ENCODE results near the gene DTHD1. TPM values are rescaled to one million over a fixed set of nuclear protein-coding genes. Genes with fewer than 3 reads are reported as not detected.

Gene DTHD1
- total and polyA plus RNA-seq, 7 donors: under 0.01 to 0.27 (median 0.21) TPM; not detected in 3

DNA sequence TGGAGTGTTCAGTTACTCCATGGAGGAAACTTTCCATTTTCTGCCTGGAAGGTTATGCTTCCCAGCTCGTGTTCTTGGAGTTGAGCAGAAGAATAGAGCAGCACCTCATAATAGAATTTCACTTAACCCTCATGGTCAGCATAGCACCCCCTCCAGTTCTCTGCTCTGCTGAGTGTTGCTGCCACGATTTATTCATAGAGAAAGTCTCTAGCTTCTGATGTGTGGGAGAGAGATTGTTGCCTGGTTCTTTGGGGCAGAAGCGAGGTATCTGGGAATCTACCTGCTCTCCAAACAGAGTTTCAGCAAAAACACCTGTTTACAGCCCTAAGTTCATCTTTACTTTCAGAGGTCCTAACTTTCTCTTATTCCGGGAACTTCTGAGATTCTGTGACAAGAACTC lies 3.9 kb upstream of the DTHD1 start:
- intact Hi-C loops (cut with DNase I): no loop called here
- Histone ChIP-seq H3K36me3 (no peaks in the 10 kb centered on the region), H3K27me3 (no peaks in the 10 kb centered on the region), H3K4me1 (no peaks in the 10 kb centered on the region), H3K27ac (no peak overlapping the region), H3K4me3 (no peak overlapping the region), H3K9me3 (no peaks in the 10 kb centered on the region)
- TF ChIP-seq EP300 (IDR thresholded peaks at IDR 0.05): no peak
- DNase-seq: no peak
- WGBS, 2 donors: 78 to 87% methylated on average over 4 of the region's 4 CpGs

DNA sequence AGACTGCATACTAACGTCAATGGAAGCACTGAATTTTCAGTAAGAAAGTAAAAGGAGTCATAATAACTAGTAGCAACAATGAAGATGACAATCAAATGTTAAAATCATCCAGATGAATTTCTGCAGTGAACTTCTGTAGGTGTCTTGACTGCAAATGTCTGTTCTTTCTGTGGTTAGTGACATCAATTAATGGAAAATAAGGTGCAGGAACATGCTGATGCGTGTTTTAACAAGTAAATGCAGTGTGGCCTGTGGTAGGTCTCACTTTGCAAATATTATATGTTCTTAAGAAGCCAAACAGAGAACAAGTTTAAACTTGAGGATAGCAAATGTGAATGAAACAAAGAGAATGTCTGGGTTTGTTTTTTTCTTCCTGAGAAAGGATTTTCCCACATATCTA lies 2.6 kb upstream of the DTHD1 start:
- Histone ChIP-seq H3K36me3 (no peaks in the 10 kb centered on the region), H3K4me3 (no peak overlapping the region), H3K4me1 (no peaks in the 10 kb centered on the region), H3K27ac (no peak overlapping the region), H3K9me3 (no peaks in the 10 kb centered on the region), H3K27me3 (no peaks in the 10 kb centered on the region)
- no peak for TF ChIP-seq EP300 (IDR thresholded peaks at IDR 0.05)
- TF ChIP-seq, protein P1, sequence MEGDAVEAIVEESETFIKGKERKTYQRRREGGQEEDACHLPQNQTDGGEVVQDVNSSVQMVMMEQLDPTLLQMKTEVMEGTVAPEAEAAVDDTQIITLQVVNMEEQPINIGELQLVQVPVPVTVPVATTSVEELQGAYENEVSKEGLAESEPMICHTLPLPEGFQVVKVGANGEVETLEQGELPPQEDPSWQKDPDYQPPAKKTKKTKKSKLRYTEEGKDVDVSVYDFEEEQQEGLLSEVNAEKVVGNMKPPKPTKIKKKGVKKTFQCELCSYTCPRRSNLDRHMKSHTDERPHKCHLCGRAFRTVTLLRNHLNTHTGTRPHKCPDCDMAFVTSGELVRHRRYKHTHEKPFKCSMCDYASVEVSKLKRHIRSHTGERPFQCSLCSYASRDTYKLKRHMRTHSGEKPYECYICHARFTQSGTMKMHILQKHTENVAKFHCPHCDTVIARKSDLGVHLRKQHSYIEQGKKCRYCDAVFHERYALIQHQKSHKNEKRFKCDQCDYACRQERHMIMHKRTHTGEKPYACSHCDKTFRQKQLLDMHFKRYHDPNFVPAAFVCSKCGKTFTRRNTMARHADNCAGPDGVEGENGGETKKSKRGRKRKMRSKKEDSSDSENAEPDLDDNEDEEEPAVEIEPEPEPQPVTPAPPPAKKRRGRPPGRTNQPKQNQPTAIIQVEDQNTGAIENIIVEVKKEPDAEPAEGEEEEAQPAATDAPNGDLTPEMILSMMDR (IDR thresholded peaks at IDR 0.05): no peak
- WGBS, 2 donors: 83 to 88% methylated on average over 2 of the region's 2 CpGs
- intact Hi-C loops (cut with DNase I): no loop called here
- DNase-seq: no peak

DNA sequence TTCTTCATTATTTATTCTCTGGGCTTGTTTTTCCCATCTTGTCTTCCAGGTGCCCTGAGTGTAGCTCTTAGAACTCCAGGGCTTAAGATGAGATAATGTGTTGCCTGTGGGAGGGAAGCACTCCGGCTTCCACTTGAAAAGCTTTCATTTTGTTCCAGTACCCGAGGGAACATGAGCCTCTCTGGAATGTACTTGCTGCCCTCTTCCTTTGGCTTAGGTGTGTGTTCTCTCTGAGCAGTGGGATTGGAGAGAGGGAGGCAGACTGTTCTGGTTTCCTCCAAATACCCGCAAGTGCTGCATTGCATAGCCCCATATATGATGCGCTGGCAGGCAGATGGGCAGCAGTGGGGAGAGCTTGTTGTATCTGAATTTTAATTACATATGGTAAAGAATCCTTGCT lies 861 bp upstream of the DTHD1 start:
- Histone ChIP-seq H3K9me3 (no peaks in the 10 kb centered on the region), H3K27ac (no peak overlapping the region), H3K4me3 (no peak overlapping the region), H3K36me3 (no peaks in the 10 kb centered on the region), H3K27me3 (no peaks in the 10 kb centered on the region), H3K4me1 (no peaks in the 10 kb centered on the region)
- DNase-seq: no peak
- TF ChIP-seq POLR2AphosphoS5 (IDR thresholded peaks at IDR 0.05): no peak
- TF ChIP-seq EP300 (IDR thresholded peaks at IDR 0.05): no peak
- TF ChIP-seq, protein P1 (IDR thresholded peaks at IDR 0.05): no peak
- no peak for TF ChIP-seq POLR2A (IDR thresholded peaks at IDR 0.05)
- WGBS, 2 donors: 77 to 84% methylated on average over 4 of the region's 4 CpGs
- intact Hi-C loops (cut with DNase I): no loop called here

DNA sequence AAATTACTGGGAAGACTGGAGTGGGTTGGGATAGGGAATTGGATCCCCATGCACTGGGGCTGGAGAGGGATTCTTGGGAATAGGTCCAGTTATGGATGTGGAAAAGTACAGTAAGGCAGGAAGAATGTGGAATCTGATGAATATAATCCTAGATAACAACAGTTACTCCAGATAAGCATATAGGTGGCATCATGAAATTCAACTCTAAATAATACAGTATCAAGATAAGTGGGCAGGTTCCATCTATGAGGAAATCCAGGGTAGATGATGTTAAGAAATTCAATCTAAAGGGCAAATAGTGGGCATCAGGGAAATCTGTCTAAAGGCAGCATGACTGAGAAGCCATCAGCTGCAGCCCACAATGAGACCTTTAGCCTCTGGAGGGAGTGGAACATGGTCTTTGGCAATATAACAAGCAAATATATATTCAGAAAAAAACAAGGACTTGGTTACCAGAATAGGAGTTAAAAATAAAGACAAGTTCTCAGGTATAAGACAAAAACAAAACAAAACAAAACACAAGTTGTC lies 1.2 kb downstream of the DTHD1 start:
- H3K27me3 ChIP-seq: no peaks in the 10 kb centered on the region
- H3K36me3 ChIP-seq: no peaks in the 10 kb centered on the region
- DNase-seq: no peak
- no peaks in the 10 kb centered on the region for H3K9me3 ChIP-seq
- intact Hi-C loops (cut with DNase I): no loop called here
- H3K4me3 ChIP-seq: no peak overlapping the region
- no peak overlapping the region for H3K27ac ChIP-seq
- TF ChIP-seq, protein P1 (IDR thresholded peaks at IDR 0.05): no peak
- TF ChIP-seq POLR2A (IDR thresholded peaks at IDR 0.05) (no peak), EP300 (IDR thresholded peaks at IDR 0.05) (no peak), POLR2AphosphoS5 (IDR thresholded peaks at IDR 0.05) (no peak)
- H3K4me1 ChIP-seq: no peaks in the 10 kb centered on the region

DNA sequence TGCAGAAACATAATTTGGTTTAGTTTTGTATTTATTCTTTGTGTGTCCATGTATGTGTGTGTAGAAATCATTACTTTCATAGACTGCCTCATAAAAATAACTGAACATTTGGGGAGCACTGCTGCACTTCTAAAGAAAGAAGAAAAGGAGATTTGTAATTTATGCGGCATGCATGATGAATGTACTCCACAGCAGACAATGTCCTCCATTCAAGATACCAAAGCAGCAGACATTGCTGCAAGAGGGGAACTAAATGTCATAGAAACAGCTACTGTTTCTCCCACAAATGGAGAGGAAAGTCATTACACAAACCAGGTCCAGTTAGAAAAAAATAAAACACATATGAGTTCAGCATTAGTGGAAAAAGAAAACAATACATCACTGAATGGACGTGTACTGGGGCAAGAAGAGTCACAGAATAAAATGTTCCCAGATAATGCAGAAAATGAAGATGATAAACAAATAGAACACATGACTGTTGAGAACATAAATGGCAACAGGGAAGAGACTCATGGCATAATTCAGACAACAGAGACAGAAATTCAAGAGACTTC lies 2.6 kb downstream of the DTHD1 start:
- intact Hi-C loops (cut with DNase I): no loop called here
- no peak for TF ChIP-seq EP300 (IDR thresholded peaks at IDR 0.05)
- TF ChIP-seq POLR2A (IDR thresholded peaks at IDR 0.05): no peak
- TF ChIP-seq, protein P1 (IDR thresholded peaks at IDR 0.05): no peak

More for the DNA sequence above, 2.6 kb downstream of the DTHD1 start:
- H3K27me3 ChIP-seq: no peaks in the 10 kb centered on the region
- WGBS, 2 donors: 89 to 93% methylated on average over 2 of the region's 2 CpGs
- no peak overlapping the region for H3K4me3 ChIP-seq
- DNase-seq: no peak
- peaks cover 0 to 7% (median 3%) of the 10 kb centered on the region in 4 donors for H3K4me1 ChIP-seq
- no peaks in the 10 kb centered on the region for H3K9me3 ChIP-seq
- no peaks in the 10 kb centered on the region for H3K36me3 ChIP-seq
- H3K27ac ChIP-seq: no peak overlapping the region

All from sigmoid colon (tissue), 7 donors.